Upper lobe of left lung (tissue), 4 donors: ENCODE measurements around the gene FBL.

Source experiments
- EP300 ChIP-seq, 4 donors: sonication (generic); formaldehyde crosslinking; IDR thresholded peaks; one replicate each; pipeline ENCODE4 v1.5.1; 2017; ENCODE audit warnings: antibody characterized with exemption in 4 of 4, control low read depth in 2 of 4
- POLR2A ChIP-seq, 4 donors: fragments of 450-650 bp; IDR thresholded peaks; one replicate each; pipeline ENCODE4 v1.5.1; 2016 to 2017; ENCODE audit warnings: antibody characterized with exemption in 4 of 4, mild to moderate bottlenecking in 2 of 4
- POLR2AphosphoS5 ChIP-seq, 2 donors: sonication (generic); formaldehyde crosslinking; IDR thresholded peaks; one replicate each; pipeline ENCODE4 v1.5.1; 2017; ENCODE audit warnings: antibody characterized with exemption in 2 of 2
- TF ChIP-seq, protein P1 (sequence below), 6 experiments: fragments of 450-650 bp in 4 of 6; fragments of 200-600 bp in 2 of 6; sonication (generic) in 2 of 6; IDR thresholded peaks; one replicate each; pipeline ENCODE4 v1.5.1; 2016 to 2019; ENCODE audit warnings: antibody characterized with exemption in 6 of 6

DNA sequence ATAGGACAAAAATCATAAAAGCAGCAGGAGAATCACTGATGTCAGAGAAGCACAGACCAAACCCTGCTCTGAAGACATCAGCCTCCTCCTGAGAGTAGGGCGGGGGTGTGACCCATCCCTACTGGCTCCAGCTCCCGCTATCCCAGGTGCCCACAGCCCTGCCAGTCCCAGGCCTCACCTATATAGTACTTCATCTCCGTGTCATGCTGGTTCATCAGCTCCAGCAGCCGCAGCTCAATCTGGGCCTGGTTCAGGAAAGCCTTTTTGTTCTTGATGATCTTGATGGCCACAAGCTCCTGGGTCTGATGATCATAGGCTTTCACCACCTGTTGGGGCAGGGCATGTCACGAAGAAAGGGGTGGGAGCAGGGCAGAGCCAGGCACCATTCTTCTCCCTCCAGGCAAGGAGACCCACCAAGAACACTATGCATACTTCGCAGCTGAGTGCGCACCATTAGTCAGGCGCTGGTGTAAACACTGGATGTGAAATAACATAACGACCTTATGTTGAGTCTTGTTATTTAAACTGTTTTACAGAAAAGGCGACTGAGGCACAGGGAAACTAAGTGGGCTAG, 16.4 kb downstream of the FBL start:
- TF ChIP-seq POLR2AphosphoS5 (IDR thresholded peaks at IDR 0.05): no peak
- no peak for TF ChIP-seq POLR2A (IDR thresholded peaks at IDR 0.05)
- TF ChIP-seq, protein P1, sequence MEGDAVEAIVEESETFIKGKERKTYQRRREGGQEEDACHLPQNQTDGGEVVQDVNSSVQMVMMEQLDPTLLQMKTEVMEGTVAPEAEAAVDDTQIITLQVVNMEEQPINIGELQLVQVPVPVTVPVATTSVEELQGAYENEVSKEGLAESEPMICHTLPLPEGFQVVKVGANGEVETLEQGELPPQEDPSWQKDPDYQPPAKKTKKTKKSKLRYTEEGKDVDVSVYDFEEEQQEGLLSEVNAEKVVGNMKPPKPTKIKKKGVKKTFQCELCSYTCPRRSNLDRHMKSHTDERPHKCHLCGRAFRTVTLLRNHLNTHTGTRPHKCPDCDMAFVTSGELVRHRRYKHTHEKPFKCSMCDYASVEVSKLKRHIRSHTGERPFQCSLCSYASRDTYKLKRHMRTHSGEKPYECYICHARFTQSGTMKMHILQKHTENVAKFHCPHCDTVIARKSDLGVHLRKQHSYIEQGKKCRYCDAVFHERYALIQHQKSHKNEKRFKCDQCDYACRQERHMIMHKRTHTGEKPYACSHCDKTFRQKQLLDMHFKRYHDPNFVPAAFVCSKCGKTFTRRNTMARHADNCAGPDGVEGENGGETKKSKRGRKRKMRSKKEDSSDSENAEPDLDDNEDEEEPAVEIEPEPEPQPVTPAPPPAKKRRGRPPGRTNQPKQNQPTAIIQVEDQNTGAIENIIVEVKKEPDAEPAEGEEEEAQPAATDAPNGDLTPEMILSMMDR (IDR thresholded peaks at IDR 0.05): no peak
- TF ChIP-seq EP300 (IDR thresholded peaks at IDR 0.05): no peak
